ENCODE measurements around the gene TSPAN4. TPM values are rescaled to one million over a fixed set of nuclear protein-coding genes. Genes with fewer than 3 reads are reported as not detected.

The TSPAN4 gene
- total and polyA plus RNA-seq, 9 of the 15 experiments (the other 6 are each of a cell fraction or from before 2014, with no cell fraction given) = 0.07 to 31.0 (median 15.7) TPM

GRCh38 chr11:816433-816779, 26.2 kb upstream of the TSPAN4 start:
- no peaks in the 10 kb centered on the region for H3K27me3 ChIP-seq (ENCODE audit: control insufficient read depth in 2 of 2, insufficient read depth in 2 of 2, low read length in 2 of 2)
- H3K79me2 ChIP-seq (ENCODE audit: control insufficient read depth, insufficient read depth, low read length) = peaks cover 43% of the 10 kb centered on the region
- H3K27ac ChIP-seq (ENCODE audit: extremely low read depth, low read depth, low read length) = no peak overlapping the region
- H4K20me1 ChIP-seq (replicated peaks; ENCODE audit: control insufficient read depth, insufficient read depth, low read length) = peaks cover 25% of the 10 kb centered on the region
- 58% methylated on average over 10 of the region's 11 CpGs for WGBS (ENCODE audit: insufficient coverage, low coverage, missing lambda C conversion rate)
- H3K9ac ChIP-seq (ENCODE audit: insufficient read depth in 1 of 2, low read depth in 2 of 2, low read length in 2 of 2) = no peak overlapping the region
- ChIA-PET CTCF (ENCODE audit: low intra/inter-chr PET ratio) (no interaction called here), POLR2A (interaction anchor here (0.8 to 5.2 kb wide), 5 partner anchors 9 to 27 kb away, joined by 3 to 36 read pairs (median 6); partner anchors contain the start of genes CEND1, POLR2L and TSPAN4)
- 0 out of 2 replicates have a peak overlapping the region, but pooled peaks have one; percentile 32 for H2AFZ ChIP-seq (ENCODE audit: low read depth, low read length)
- BruUV-seq (replicated peaks) = no TSS peak
- H3K4me2 ChIP-seq (ENCODE audit: insufficient read depth, low read length) = no peak overlapping the region
- intact Hi-C loops (cut with micrococcal nuclease) = no loop called here
- peaks cover 20 to 67% of the 10 kb centered on the region in 2 experiments; a peak in 4 of 5 replicates for H3K4me1 ChIP-seq (replicated peaks in 1 of 2; ENCODE audit: control insufficient read depth in 2 of 2, insufficient read depth in 2 of 2, low read length in 2 of 2)
- H3K36me3 ChIP-seq (ENCODE audit: control insufficient read depth, insufficient read depth, low read length) = peaks cover 37% of the 10 kb centered on the region
- no peaks in the 10 kb centered on the region for H3K9me3 ChIP-seq (replicated peaks; ENCODE audit: control insufficient read depth, insufficient read depth, low read depth, low read length)
- in situ Hi-C loops (cut with MboI) = no loop called here
- peak in 2 of 4 experiments; percentile 56 to 68 for DNase-seq (ENCODE audit: extremely low read depth in 1 of 4, low spot score in 3 of 4)
- no peak overlapping the region for H3K4me3 ChIP-seq
- peak; percentile 7; the same call in 1 of the 3 replicates for ATAC-seq
- H3K9me1 ChIP-seq (ENCODE audit: control insufficient read depth, insufficient read depth, low read length) = peaks cover 6% of the 10 kb centered on the region
- FAIRE-seq = peak; percentile 26
- peak; percentile 46; the same call in 1 of the 2 replicates for TF ChIP-seq ZNF143 (CRISPR knock-in tag; IDR thresholded peaks at IDR 0.05)
- peak in 1 of 2 experiments; percentile 28; a peak in 1 of 4 replicates for TF ChIP-seq RCOR1 (IDR thresholded peaks at IDR 0.05; ENCODE audit: borderline replicate concordance in 1 of 2, low read depth in 2 of 2, low read length in 2 of 2)
- TF ChIP-seq ELF4 (CRISPR knock-in tag; IDR thresholded peaks at IDR 0.05) = no peak
- TF ChIP-seq SRSF1 (IDR thresholded peaks at IDR 0.05; ENCODE audit: low read depth, low read length) = no peak
- TF ChIP-seq MNT (conservative IDR thresholded peaks at IDR 0.05) = peak; percentile 60 to 69; a peak in 3 of 4 replicates
- peak; percentile 35 to 57 for TF ChIP-seq NRF1 (conservative IDR thresholded peaks at IDR 0.05 in 1 of 2, IDR thresholded peaks at IDR 0.05 in 1 of 2)
- TF ChIP-seq, protein P1, sequence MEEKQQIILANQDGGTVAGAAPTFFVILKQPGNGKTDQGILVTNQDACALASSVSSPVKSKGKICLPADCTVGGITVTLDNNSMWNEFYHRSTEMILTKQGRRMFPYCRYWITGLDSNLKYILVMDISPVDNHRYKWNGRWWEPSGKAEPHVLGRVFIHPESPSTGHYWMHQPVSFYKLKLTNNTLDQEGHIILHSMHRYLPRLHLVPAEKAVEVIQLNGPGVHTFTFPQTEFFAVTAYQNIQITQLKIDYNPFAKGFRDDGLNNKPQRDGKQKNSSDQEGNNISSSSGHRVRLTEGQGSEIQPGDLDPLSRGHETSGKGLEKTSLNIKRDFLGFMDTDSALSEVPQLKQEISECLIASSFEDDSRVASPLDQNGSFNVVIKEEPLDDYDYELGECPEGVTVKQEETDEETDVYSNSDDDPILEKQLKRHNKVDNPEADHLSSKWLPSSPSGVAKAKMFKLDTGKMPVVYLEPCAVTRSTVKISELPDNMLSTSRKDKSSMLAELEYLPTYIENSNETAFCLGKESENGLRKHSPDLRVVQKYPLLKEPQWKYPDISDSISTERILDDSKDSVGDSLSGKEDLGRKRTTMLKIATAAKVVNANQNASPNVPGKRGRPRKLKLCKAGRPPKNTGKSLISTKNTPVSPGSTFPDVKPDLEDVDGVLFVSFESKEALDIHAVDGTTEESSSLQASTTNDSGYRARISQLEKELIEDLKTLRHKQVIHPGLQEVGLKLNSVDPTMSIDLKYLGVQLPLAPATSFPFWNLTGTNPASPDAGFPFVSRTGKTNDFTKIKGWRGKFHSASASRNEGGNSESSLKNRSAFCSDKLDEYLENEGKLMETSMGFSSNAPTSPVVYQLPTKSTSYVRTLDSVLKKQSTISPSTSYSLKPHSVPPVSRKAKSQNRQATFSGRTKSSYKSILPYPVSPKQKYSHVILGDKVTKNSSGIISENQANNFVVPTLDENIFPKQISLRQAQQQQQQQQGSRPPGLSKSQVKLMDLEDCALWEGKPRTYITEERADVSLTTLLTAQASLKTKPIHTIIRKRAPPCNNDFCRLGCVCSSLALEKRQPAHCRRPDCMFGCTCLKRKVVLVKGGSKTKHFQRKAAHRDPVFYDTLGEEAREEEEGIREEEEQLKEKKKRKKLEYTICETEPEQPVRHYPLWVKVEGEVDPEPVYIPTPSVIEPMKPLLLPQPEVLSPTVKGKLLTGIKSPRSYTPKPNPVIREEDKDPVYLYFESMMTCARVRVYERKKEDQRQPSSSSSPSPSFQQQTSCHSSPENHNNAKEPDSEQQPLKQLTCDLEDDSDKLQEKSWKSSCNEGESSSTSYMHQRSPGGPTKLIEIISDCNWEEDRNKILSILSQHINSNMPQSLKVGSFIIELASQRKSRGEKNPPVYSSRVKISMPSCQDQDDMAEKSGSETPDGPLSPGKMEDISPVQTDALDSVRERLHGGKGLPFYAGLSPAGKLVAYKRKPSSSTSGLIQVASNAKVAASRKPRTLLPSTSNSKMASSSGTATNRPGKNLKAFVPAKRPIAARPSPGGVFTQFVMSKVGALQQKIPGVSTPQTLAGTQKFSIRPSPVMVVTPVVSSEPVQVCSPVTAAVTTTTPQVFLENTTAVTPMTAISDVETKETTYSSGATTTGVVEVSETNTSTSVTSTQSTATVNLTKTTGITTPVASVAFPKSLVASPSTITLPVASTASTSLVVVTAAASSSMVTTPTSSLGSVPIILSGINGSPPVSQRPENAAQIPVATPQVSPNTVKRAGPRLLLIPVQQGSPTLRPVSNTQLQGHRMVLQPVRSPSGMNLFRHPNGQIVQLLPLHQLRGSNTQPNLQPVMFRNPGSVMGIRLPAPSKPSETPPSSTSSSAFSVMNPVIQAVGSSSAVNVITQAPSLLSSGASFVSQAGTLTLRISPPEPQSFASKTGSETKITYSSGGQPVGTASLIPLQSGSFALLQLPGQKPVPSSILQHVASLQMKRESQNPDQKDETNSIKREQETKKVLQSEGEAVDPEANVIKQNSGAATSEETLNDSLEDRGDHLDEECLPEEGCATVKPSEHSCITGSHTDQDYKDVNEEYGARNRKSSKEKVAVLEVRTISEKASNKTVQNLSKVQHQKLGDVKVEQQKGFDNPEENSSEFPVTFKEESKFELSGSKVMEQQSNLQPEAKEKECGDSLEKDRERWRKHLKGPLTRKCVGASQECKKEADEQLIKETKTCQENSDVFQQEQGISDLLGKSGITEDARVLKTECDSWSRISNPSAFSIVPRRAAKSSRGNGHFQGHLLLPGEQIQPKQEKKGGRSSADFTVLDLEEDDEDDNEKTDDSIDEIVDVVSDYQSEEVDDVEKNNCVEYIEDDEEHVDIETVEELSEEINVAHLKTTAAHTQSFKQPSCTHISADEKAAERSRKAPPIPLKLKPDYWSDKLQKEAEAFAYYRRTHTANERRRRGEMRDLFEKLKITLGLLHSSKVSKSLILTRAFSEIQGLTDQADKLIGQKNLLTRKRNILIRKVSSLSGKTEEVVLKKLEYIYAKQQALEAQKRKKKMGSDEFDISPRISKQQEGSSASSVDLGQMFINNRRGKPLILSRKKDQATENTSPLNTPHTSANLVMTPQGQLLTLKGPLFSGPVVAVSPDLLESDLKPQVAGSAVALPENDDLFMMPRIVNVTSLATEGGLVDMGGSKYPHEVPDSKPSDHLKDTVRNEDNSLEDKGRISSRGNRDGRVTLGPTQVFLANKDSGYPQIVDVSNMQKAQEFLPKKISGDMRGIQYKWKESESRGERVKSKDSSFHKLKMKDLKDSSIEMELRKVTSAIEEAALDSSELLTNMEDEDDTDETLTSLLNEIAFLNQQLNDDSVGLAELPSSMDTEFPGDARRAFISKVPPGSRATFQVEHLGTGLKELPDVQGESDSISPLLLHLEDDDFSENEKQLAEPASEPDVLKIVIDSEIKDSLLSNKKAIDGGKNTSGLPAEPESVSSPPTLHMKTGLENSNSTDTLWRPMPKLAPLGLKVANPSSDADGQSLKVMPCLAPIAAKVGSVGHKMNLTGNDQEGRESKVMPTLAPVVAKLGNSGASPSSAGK (IDR thresholded peaks at IDR 0.05) = peak; percentile 59; the same call in 1 of the 2 replicates
- TF ChIP-seq ZNF23 (CRISPR knock-in tag; IDR thresholded peaks at IDR 0.05) = no peak

All from K562 (cell line).